GM21723 (cell line): ENCODE measurements around the gene HVCN1.

ENCODE experiments used
- ATAC-seq: cut with Tn5 transposase; IDR thresholded peaks from one replicate; pipeline ENCODE4 v1.9.1; 2021; ENCODE audit warnings: mild to moderate bottlenecking, moderate library complexity; ENCODE audit not compliant: unreplicated experiment

Gene HVCN1

GRCh38 chr12:110699591-110700445 lies 10.9 kb upstream of the HVCN1 start:
- no peak for ATAC-seq

- peak; percentile 87 for ATAC-seq
Observed at GRCh38 chr12:110698171-110698902, 9.4 kb upstream of the HVCN1 start.

DNA sequence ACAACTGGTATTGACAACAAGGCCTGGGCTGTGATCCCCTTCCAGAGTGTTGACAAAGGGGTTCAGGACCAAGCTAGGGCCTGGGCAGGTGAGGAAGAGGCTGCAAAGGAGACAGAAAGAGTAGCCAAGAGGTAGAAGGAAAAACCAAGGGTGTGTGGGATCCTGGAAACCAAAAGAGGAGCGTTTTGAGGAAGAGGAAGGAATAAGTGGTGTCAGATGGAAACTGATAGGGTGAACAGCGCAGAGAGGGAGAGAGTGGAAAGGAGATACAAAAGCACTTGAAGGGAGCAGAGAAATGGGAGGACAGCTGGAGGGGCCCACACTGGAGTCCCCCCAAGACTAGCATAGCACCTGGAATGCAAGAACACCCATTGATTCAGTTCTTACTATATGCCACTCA lies 8.3 kb upstream of the HVCN1 start:
- ATAC-seq: no peak

GRCh38 chr12:110696283-110696682 lies 7.4 kb upstream of the HVCN1 start:
- no peak for ATAC-seq

DNA sequence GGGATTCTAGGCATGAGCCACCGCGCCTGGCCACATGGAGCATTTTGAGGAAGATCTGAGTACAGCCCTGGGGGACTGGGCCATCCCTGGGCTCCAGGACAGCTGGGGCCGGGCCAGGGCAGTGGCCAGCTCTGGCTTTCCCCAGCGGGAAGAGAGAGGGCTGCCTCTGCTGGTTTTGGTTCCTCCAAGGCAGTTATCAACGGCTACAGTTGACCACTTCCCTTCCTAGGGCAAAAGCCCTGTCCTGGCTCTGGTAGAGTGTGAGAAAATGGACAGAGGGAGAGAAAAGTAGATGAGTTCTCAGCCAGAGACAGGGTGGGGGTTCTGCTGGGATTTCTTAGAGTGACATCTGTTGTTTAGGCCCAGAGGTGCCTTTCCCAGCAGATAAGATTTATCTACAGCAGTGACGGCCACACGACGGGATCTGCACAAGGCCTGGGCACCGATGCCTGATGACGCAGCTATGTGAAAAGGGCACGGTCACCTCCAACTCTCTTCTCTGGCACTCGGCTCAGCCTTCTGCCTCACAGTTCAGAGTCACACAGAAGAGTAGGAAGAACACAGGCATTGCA lies 5.5 kb upstream of the HVCN1 start:
- no peak for ATAC-seq

DNA sequence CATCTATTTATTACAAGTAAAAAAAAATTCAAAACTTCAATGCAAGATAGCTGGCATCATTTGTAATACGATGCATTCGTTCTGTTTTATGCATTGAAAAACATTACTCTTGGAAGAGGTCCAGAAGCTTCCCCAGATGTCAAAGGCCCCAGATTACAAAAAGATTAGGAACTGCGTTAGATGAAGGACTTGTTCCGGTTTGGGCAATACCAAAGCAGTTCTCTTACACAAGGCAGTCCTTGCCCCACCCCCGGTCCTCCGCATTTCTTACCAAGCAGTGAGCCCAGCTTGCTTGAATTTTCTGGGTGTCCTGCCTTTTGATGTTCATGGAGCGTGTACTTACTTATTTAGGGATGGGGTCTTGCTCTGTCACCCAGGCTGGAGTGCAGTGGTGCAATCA lies 4.8 kb upstream of the HVCN1 start:
- ATAC-seq: no peak

GRCh38 chr12:110690127-110690430 lies 1.2 kb upstream of the HVCN1 start:
- ATAC-seq: no peak

- peak; percentile 56 for ATAC-seq
Observed at GRCh38 chr12:110689281-110690126, 589 bp upstream of the HVCN1 start.

DNA sequence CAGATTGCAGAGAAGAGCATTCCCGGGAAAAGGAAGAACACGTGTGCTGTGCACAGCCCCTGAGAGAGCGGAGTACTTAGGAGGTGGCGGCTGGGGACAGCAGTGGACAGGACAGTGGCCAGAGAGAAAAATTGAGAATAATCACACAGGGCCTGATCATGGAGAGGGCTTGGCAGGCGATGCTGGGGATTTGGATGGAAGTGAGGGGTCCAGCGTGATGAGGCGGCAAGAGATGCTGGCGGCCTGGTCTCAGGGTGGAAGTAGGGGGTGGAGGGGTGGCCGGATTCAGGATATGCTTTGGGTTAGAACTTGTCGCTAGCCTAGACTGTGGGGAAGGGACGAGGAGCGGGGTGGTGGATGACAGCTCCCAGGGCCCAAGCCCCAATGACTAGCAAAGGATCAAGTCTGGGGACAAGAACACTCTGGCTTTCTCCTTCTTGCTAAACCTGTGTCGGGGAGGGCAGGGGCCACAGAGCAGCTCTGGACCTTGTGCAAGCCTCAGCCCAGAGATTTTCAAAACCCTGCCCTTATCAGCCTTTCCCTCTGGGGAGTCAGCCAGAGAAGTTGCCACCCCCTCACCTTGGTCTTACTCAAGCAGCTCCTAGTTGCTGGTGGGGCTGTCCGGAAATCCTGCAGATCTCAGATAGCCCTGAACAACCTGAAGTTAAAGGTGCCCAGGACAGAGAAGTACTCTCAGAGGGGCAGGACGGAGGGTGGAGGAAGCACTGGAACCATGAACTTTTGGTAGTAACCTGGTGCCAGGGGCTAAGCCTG lies 1.3 kb downstream of the HVCN1 start:
- no peak for ATAC-seq

DNA sequence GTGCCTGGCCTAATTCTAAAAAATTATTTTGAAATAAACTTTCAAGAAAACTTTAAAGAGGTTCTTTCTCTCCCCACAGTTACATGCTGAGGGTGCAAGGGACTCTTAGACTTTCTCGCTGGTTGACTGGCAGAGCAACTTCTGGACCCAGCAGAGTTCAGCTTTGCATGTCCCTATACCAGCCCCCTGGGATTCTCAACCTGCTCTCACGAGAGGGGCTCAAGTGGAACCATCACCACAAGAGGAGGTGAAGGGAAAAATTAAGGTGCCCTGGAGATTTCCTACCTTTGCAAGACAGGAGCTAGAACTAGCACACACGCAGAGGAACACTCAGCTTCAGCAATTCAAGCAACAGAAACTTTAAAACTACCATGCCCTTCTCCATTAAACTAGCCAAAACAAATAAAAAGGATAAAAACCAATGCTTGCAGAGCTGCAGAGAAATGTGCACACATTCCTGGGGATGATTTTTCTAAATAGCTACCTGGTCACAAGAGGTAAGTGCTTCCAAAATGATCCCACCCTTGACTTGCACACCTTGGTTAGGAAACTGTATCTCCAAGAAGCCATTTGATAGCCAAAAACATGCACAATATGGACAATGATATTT lies 2.5 kb downstream of the HVCN1 start:
- ATAC-seq: no peak

DNA sequence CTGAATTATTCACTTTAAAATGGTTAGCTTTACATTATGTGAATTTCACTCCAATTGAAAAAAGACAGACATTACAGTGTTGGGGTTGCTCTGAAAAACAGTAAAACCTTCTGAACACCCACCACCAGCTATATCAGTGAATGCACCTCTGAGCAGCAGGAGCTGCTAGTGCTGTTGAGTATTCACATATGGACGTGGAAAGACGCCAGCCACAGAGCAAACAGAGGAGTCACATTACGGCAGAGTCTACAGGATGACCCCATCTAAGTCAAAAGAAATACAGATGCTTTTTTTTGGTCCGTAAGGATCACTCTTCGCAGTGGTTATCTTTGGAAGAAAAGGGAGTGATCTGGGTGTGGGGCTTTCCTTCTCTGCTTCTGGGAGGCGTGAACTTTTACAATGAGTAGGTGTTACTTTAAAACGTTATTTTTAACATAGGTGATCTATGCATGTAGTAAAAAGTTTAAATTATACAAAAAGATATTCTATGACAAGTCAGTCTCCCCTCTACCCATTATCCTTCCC lies 4.5 kb downstream of the HVCN1 start:
- no peak for ATAC-seq

DNA sequence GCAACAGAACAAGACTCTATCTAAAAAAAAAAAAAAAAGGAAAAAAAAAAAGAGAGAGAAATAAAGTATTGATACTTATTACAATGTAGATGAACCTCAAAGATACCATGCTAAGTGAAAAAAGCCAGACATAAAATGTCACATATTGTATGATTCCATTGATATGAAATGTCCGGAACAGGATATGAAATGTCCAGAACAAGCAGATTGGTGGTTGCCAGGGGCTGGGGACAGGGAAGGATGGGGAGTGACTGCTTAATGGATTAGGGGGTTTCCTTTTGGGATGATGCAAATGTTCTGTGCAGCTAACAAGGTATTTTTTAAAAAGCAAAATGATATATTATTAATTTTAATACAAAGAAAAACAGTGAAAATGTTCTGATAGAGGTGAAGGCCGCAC lies 5.0 kb downstream of the HVCN1 start:
- ATAC-seq: no peak

DNA sequence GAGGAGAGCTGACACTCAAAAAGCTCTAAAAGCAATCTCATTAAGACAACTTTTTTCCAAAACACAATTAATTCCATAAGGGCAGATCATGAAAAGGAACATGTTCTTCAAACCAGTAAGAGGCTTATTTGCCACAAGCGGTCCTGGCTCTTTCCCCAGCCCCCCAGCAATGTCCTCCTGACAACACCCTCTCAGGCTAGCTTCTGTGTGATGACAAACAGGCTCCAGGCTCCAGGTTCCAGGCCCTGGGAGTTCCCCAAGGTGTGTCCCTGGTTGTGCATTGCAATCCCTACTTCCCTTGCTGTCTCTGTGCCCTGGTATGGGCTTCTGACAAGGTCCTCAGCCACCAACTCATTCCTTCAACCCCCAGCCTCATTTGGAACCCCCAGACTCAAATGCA lies 8.9 kb downstream of the HVCN1 start:
- no peak for ATAC-seq

DNA sequence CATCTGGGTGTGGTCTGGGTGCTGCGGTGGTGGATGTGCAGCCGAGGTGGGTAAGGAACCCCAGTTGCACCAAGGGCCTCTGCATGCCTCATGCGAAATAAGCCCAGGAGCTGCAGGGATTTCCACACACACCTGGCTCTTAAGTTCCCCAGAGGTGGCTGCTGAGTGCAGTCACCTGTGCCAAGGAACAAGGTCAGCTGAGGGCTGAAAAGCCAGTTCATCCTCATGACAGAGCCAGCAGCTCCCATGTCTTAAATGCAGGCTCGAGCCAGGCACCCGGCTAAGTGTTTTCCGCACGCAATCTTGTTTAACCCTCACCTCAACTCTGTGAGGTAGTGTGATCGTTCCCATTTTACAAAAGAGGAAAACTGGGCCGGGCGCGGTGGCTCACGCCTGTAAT lies 9.7 kb downstream of the HVCN1 start:
- ATAC-seq: no peak

DNA sequence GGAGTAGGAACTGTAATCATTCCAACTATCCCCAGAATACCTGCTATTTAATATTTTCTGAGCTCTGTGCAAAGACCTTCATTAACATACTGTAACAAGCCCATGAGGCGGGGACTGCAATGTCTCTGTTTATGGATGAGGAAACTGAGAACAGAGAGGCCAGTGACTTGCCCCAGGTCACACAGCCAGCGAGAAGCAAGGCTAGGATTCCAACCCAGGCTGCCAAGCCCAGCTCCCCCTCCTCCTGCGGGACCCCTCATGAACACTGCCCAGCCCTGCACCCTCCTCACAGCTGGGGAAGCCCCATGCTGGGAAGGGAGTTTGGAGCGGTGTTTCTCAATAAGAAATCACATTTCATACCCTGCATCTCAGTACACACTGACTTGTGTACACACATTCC lies 10.9 kb downstream of the HVCN1 start:
- ATAC-seq: peak; percentile 8

DNA sequence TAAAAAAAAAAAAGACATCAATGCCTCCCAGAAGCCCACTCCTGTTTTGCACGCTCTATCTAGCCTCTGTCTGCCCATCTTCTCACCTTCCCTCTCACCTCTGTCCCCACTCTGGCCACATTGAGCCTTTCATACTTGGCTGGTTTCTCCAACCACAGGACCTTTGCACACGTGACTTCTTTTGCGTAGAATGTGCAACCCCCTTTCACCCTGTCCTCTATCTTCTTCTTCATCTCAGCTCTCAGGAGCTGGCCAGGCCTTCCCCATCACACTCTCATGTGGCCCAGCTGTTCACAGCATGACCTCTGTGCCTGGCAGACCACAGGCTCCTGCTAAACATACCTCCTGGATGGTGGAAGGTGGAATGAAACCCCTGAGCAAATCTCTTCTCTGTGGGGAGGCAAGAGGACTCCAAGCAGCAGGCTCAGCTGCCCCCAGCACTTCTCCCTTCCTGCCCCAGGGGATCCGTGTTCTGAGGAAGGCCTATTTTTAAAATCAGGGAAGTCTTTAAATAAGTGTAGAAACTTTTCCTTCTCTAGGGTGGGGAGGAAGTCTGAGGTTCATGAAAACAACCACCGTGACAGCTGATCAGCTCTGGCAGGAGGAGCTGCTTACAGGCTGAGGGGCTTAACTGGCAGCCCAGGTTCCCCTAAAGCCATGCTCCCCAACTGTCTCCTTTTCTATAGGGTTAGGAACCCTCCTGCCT lies 11.6 kb downstream of the HVCN1 start:
- peak; percentile 70 for ATAC-seq

DNA sequence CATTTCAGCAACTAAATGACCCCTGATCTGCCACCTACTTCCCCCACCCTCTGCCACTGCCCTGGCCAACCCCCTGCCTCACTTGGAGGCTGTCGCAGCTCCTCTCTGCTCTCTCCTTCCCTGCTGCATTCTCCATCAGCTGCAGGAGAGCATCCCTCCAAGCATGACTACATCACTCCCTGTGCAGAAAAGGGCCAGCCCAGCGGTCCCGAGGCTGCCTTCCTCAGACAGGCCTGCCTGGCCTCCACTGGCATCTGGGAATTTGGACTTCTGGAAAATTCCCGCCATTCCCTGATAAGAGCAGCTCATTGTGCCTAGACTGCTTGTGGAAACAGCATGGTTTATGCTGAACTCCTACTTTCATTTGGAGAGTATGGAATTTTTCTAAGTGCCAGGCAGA lies 12.7 kb downstream of the HVCN1 start:
- ATAC-seq: no peak

DNA sequence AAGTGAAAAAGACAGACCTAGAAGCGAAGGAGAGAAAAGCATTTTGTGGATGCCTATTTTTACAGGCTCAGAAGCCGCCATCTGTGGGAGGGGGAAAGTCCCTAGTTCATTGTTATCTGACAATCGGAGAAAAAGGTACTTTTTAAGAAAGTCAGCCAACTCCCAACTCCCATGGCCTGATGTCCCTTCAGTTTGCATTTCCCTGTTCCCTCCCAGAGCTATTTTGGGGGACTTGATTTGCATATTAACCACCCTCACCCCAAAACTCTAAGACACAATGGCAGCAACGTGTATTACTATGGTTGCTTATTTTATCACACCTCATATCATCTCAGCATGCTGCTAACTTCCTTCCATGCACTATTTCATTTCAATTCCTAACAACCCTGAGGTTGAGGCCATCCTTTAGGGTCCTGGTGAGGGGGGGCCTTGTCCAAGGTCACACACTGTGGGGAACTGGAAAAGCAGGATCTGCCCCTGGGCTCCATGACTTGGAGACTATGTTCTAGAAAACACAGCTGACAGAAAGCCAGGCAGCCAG lies 18.7 kb downstream of the HVCN1 start:
- peak; percentile 52 for ATAC-seq

DNA sequence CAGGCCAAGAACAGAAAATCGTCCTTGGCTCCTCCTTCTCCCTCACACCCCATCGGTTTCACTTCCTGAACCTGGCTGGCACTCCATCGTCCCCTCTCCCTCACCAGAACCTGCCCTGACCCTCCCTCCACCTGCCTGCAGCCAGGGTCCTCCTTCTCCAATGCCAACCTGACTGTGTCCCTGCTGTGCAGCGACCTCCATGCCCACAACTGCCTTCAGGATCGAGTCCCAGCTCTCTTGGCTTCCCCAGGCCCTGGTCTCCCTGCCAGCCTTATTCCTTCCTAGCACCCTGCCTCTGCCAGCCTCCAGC lies 19.8 kb downstream of the HVCN1 start:
- ATAC-seq: peak; percentile 27
